Trophoblast cell (in vitro differentiated cells and primary cell): ENCODE data around the gene ZCCHC4.

Experiments
- DNase-seq, 2 donors: peaks; one replicate each; pipeline ENCODE4 v3.0.0-alpha.2; 2016
- H2AFZ ChIP-seq: 2 replicates; pipeline ENCODE4 v1.6.1; 2013; ENCODE audit warnings: low read length, moderate library complexity, mild to moderate bottlenecking; ENCODE audit not compliant: insufficient read depth, poor library complexity
- H2AK5ac ChIP-seq: 2 replicates; pipeline ENCODE4 v1.6.1; 2013; ENCODE audit warnings: mild to moderate bottlenecking, low read length
- H2BK120ac ChIP-seq: 2 replicates; pipeline ENCODE4 v1.6.1; 2013; ENCODE audit warnings: low read length, mild to moderate bottlenecking, moderate library complexity; ENCODE audit not compliant: insufficient read depth, poor library complexity
- H2BK12ac ChIP-seq: 2 replicates; pipeline ENCODE4 v1.6.1; 2013; ENCODE audit warnings: mild to moderate bottlenecking, low read length, moderate library complexity
- H2BK5ac ChIP-seq: 2 replicates; pipeline ENCODE4 v1.6.1; 2013; ENCODE audit warnings: low read length, low read depth, moderate library complexity, mild to moderate bottlenecking; ENCODE audit not compliant: poor library complexity
- H3K14ac ChIP-seq: 2 replicates; pipeline ENCODE4 v1.6.1; 2013; ENCODE audit warnings: mild to moderate bottlenecking, low read length
- H3K18ac ChIP-seq: 2 replicates; pipeline ENCODE4 v1.6.1; 2013; ENCODE audit warnings: mild to moderate bottlenecking, low read length
- H3K23ac ChIP-seq: 2 replicates; pipeline ENCODE4 v1.6.1; 2013; ENCODE audit warnings: low read length
- H3K27ac ChIP-seq: 2 replicates; pipeline ENCODE4 v1.5.1; 2013; ENCODE audit warnings: low read depth, mild to moderate bottlenecking, inconsistent platforms, low read length, moderate library complexity
- H3K27me3 ChIP-seq: 2 replicates; pipeline ENCODE4 v1.6.1; 2013; ENCODE audit warnings: inconsistent platforms, mild to moderate bottlenecking, low read length, moderate library complexity; ENCODE audit not compliant: insufficient read depth
- H3K36me3 ChIP-seq, 2 experiments: 1 replicate in 1 of 2; 2 replicates in 1 of 2; pipeline ENCODE4 v1.6.1; 2013; ENCODE audit warnings: low read length in 2 of 2, mild to moderate bottlenecking in 2 of 2, moderate library complexity in 1 of 2; ENCODE audit not compliant: insufficient read depth in 2 of 2, control insufficient read depth in 1 of 2
- H3K4ac ChIP-seq: 2 replicates; pipeline ENCODE4 v1.6.1; 2013; ENCODE audit warnings: low read depth, mild to moderate bottlenecking, low read length, moderate library complexity
- H3K4me1 ChIP-seq, 2 experiments: 1 replicate in 1 of 2; 2 replicates in 1 of 2; pipeline ENCODE4 v1.6.1; 2013; ENCODE audit warnings: low read length in 2 of 2, mild to moderate bottlenecking in 2 of 2, moderate library complexity in 1 of 2; ENCODE audit not compliant: insufficient read depth in 2 of 2, control insufficient read depth in 1 of 2
- H3K4me2 ChIP-seq: 2 replicates; pipeline ENCODE4 v1.6.1; 2013; ENCODE audit warnings: inconsistent platforms, mild to moderate bottlenecking, low read length, moderate library complexity
- H3K4me3 ChIP-seq: 2 replicates; pipeline ENCODE4 v1.5.1; 2013; ENCODE audit warnings: mild to moderate bottlenecking, low read depth, low read length, inconsistent platforms
- H3K79me1 ChIP-seq: one replicate; pipeline ENCODE4 v1.6.1; 2013; ENCODE audit warnings: low read length
- H3K79me2 ChIP-seq: 2 replicates; pipeline ENCODE4 v1.6.1; 2013; ENCODE audit warnings: low read length, mild to moderate bottlenecking; ENCODE audit not compliant: control insufficient read depth, insufficient read depth, poor library complexity
- H3K9ac ChIP-seq: 2 replicates; pipeline ENCODE4 v1.6.1; 2013; ENCODE audit warnings: mild to moderate bottlenecking, low read length
- H3K9me3 ChIP-seq: 2 replicates; pipeline ENCODE4 v1.6.1; 2013; ENCODE audit warnings: low read depth, mild to moderate bottlenecking, control low read depth, inconsistent platforms, low read length; ENCODE audit not compliant: insufficient read depth
- H4K12ac ChIP-seq: 2 replicates; pipeline ENCODE4 v1.6.1; 2013; ENCODE audit warnings: low read depth, mild to moderate bottlenecking, low read length, moderate library complexity
- H4K8ac ChIP-seq: 2 replicates; pipeline ENCODE4 v1.6.1; 2013; ENCODE audit warnings: low read depth, mild to moderate bottlenecking, low read length, moderate library complexity
- H4K91ac ChIP-seq: one replicate; pipeline ENCODE4 v1.6.1; 2013; ENCODE audit warnings: low read depth, mild to moderate bottlenecking, low read length, moderate library complexity
- WGBS: extraction: QIAGEN DNeasy Blood & Tissue Kit; methylation state at CpG from one replicate; pipeline ENCODE4 v1.1.7; 2013; ENCODE audit warnings: missing lambda C conversion rate; ENCODE audit not compliant: insufficient read length, insufficient coverage; ENCODE audit errors: extremely low coverage; 5-methylcytosine and 5-hydroxymethylcytosine counted together

Gene ZCCHC4

GRCh38 chr4:25356068-25356467 is 43.5 kb downstream of the ZCCHC4 start:
- Histone ChIP-seq H2BK5ac (no peak overlapping the region), H3K23ac (no peak overlapping the region), H3K36me3 (peaks cover 6 to 9% of the 10 kb centered on the region in 2 experiments), H3K4me2 (no peak overlapping the region), H3K79me2 (no peaks in the 10 kb centered on the region), H3K9ac (no peak overlapping the region), H2AK5ac (no peak overlapping the region), H3K9me3 (peaks cover 7% of the 10 kb centered on the region), H2BK12ac (no peak overlapping the region), H3K4ac (no peak overlapping the region), H2AFZ (no peak overlapping the region), H3K14ac (no peak overlapping the region), H4K8ac (no peak overlapping the region), H3K27me3 (no peaks in the 10 kb centered on the region), H4K91ac (no peak overlapping the region), H3K4me1 (peaks cover 2% of the 10 kb centered on the region in 2 experiments), H4K12ac (no peak overlapping the region), H3K27ac (no peak overlapping the region), H3K4me3 (no peak overlapping the region), H3K79me1 (no peaks in the 10 kb centered on the region), H3K18ac (no peak overlapping the region), H2BK120ac (no peak overlapping the region)
- WGBS: no CpG with 5 or more reads among the region's 2 CpGs
- DNase-seq: no peak

DNA sequence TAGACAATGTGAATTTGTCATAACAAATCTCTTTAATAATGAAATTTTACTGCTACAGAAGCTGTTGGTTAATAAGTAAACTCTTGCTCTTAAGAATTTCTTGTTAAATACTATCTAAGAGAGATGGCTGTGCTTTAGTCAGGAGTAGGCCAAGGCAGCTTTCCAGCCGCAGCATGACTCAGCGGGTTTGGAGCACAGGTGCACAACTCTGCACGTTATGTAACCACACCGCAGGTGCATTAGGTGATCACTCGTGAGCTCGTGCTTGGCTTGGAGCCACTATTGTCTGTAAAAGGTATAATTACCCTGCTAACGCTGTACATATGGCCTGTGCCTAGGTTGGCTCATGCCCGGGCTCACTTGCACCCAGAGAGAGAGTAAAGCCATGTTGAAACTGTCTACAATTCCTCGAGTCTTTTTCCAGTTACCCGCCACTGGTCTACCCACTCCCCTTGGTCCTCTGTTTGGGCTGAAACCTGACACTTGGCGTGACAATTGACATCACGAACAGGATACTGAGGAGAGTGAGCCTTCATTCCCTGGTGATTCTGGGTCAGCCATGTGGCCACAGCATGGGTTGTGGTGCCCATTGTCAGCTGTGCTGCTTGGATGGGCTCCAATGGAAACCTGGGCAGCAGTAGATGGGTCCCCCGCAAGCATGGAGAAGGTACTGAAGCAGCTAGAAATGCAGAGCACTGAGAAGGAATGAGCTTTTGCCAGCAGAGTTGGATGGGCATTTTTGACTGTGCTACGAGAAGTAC is 46.1 kb downstream of the ZCCHC4 start:
- no peak overlapping the region for H3K18ac ChIP-seq
- no CpG with 5 or more reads among the region's 14 CpGs for WGBS
- H4K12ac ChIP-seq: no peak overlapping the region

DNA sequence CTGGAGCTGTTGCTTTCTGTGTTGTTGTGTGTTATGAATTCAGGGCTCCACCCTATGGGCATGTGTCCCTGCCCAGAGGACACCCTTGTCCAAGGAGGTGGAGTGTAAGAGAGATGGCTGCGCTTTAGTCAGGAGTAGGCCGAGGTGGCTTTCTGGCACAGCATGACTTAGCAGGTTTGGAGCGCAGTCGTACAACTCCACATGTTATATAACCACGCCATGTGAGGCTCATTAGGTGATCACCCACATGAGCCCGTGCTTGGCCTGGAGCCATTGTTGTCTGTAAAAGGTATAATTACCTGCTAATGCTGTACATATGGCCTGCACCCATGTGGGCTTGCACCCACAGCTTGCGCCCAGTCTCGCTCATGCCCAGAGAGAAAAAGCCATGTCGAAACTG is 48.7 kb downstream of the ZCCHC4 start:
- no peak overlapping the region for H3K18ac ChIP-seq
- no peaks in the 10 kb centered on the region for H3K79me2 ChIP-seq
- H3K14ac ChIP-seq: no peak overlapping the region
- no peak overlapping the region for H3K9ac ChIP-seq
- H4K8ac ChIP-seq: no peak overlapping the region
- H3K4me3 ChIP-seq: no peak overlapping the region
- H4K91ac ChIP-seq: no peak overlapping the region
- H3K27ac ChIP-seq: no peak overlapping the region
- H2BK12ac ChIP-seq: no peak overlapping the region
- no peak for DNase-seq
- no CpG with 5 or more reads among the region's 9 CpGs for WGBS
- no peak overlapping the region for H2BK5ac ChIP-seq
- peak overlapping the region; percentile 9 for H2BK120ac ChIP-seq
- H3K4ac ChIP-seq: no peak overlapping the region
- no peak overlapping the region for H3K4me2 ChIP-seq
- no peak overlapping the region for H2AFZ ChIP-seq
- no peak overlapping the region for H4K12ac ChIP-seq
- peaks cover 9% of the 10 kb centered on the region for H3K9me3 ChIP-seq
- H3K79me1 ChIP-seq: no peaks in the 10 kb centered on the region
- H2AK5ac ChIP-seq: no peak overlapping the region
- H3K4me1 ChIP-seq: no peaks in the 10 kb centered on the region
- no peaks in the 10 kb centered on the region for H3K27me3 ChIP-seq
- peaks cover 6 to 11% of the 10 kb centered on the region in 2 experiments for H3K36me3 ChIP-seq
- H3K23ac ChIP-seq: no peak overlapping the region

More for the DNA sequence above, 46.1 kb downstream of the ZCCHC4 start:
- no peak overlapping the region for H3K14ac ChIP-seq
- no peaks in the 10 kb centered on the region for H3K4me1 ChIP-seq
- no peaks in the 10 kb centered on the region for H3K27me3 ChIP-seq
- no peak overlapping the region for H3K4ac ChIP-seq
- H2BK5ac ChIP-seq: no peak overlapping the region
- DNase-seq: no peak
- H2AK5ac ChIP-seq: no peak overlapping the region
- no peak overlapping the region for H3K23ac ChIP-seq
- H3K27ac ChIP-seq: no peak overlapping the region
- H2BK120ac ChIP-seq: no peak overlapping the region
- H2AFZ ChIP-seq: no peak overlapping the region
- H2BK12ac ChIP-seq: no peak overlapping the region
- peaks cover 9% of the 10 kb centered on the region for H3K9me3 ChIP-seq
- H3K79me1 ChIP-seq: no peaks in the 10 kb centered on the region
- no peak overlapping the region for H4K8ac ChIP-seq
- H3K79me2 ChIP-seq: no peaks in the 10 kb centered on the region
- H3K36me3 ChIP-seq: peaks cover 6 to 11% of the 10 kb centered on the region in 2 experiments
- H3K9ac ChIP-seq: no peak overlapping the region
- no peak overlapping the region for H3K4me2 ChIP-seq
- H4K91ac ChIP-seq: no peak overlapping the region
- peak overlapping the region; percentile 23 for H3K4me3 ChIP-seq

- Histone ChIP-seq H3K27me3 (no peaks in the 10 kb centered on the region), H2BK12ac (no peak overlapping the region), H3K23ac (no peak overlapping the region), H3K79me2 (no peaks in the 10 kb centered on the region), H3K14ac (no peak overlapping the region), H2AK5ac (no peak overlapping the region), H3K4me1 (peaks cover 0 to 1% of the 10 kb centered on the region in 2 experiments), H2AFZ (no peak overlapping the region), H3K9me3 (no peaks in the 10 kb centered on the region), H4K12ac (no peak overlapping the region), H3K36me3 (peaks cover 0 to 1% of the 10 kb centered on the region in 2 experiments), H3K9ac (no peak overlapping the region), H2BK120ac (no peak overlapping the region), H3K27ac (no peak overlapping the region), H2BK5ac (no peak overlapping the region), H3K79me1 (no peaks in the 10 kb centered on the region), H3K4ac (no peak overlapping the region), H3K4me3 (no peak overlapping the region), H4K8ac (no peak overlapping the region), H3K18ac (no peak overlapping the region), H3K4me2 (no peak overlapping the region), H4K91ac (no peak overlapping the region)
- DNase-seq: peak in 1 of 2 donors; percentile 74
- no CpG with 5 or more reads among the region's 2 CpGs for WGBS
Observed at GRCh38 chr4:25367004-25367621, 54.5 kb downstream of the ZCCHC4 start.
